A673 (cell line): Measurements from ENCODE around the gene FGF22.

Experiments
- EZH2 ChIP-seq: fragments of 200-600 bp; sonication (generic); IDR thresholded peaks from 2 replicates; pipeline ENCODE4 v1.6.1; 2017; ENCODE audit warnings: borderline replicate concordance, low read depth, mild to moderate bottlenecking, mixed read lengths, antibody characterized with exemption, low read length; ENCODE audit not compliant: poor library complexity, severe bottlenecking
- TF ChIP-seq, protein P1 (sequence below): fragments of 300-800, 200-600 bp; sonication (generic); conservative IDR thresholded peaks from 2 replicates; pipeline ENCODE4 v1.5.1; 2017; ENCODE audit warnings: low read depth, mild to moderate bottlenecking, antibody characterized with exemption, low read length, moderate library complexity, mixed read lengths

DNA sequence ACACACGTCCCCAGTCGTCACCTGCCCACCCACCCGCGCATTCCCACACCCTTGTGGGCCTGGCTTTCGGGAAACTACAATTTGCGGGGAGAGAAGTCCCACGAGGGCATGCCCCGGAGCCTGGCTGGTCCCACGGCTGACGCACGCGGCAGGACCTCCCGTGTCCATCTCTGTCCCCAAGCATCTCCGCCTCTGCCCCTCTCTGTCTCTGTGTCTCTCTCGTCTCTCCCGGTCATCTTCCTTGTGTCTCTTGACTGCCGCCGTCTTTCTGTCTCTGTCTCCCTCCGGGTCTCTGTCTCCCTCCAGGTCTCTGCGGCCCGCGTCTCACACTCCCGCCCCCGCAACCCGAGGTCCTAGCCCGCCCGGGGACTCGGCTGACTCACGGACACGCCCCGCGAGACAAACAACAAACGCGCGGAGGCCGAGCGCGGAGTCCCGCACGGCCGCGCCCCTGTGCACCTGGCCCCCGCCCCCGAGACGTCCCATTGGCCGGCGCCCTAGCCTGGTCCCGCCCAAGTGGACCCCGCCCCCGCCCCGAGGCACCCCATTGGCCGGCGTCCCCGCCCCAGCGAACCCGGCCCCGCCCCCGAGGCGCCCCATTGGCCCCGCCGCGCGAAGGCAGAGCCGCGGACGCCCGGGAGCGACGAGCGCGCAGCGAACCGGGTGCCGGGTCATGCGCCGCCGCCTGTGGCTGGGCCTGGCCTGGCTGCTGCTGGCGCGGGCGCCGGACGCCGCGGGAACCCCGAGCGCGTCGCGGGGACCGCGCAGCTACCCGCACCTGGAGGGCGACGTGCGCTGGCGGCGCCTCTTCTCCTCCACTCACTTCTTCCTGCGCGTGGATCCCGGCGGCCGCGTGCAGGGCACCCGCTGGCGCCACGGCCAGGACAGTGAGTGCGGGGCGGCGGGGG is at the start of gene FGF22:
- TF ChIP-seq, protein P1, sequence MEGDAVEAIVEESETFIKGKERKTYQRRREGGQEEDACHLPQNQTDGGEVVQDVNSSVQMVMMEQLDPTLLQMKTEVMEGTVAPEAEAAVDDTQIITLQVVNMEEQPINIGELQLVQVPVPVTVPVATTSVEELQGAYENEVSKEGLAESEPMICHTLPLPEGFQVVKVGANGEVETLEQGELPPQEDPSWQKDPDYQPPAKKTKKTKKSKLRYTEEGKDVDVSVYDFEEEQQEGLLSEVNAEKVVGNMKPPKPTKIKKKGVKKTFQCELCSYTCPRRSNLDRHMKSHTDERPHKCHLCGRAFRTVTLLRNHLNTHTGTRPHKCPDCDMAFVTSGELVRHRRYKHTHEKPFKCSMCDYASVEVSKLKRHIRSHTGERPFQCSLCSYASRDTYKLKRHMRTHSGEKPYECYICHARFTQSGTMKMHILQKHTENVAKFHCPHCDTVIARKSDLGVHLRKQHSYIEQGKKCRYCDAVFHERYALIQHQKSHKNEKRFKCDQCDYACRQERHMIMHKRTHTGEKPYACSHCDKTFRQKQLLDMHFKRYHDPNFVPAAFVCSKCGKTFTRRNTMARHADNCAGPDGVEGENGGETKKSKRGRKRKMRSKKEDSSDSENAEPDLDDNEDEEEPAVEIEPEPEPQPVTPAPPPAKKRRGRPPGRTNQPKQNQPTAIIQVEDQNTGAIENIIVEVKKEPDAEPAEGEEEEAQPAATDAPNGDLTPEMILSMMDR = no peak
- no peak for TF ChIP-seq EZH2
